DMS153 treated with DMSO at 0.1 percent for 48 hours (cell line): ENCODE measurements around the gene CGNL1.

Experiments used
- DNase-seq: peaks from one replicate; lab custom pipeline; 2025; ENCODE audit not compliant: unreplicated experiment; lab: John Stamatoyannopoulos, UW

Gene CGNL1

GRCh38 chr15:57375827-57376695 lies at the start of gene CGNL1:
TSS of gene CGNL1 (plus strand) at chr15:57376505. CDS start at chr15:57438000, 61,495 bp downstream.
- DNase-seq: no peak

- no peak for DNase-seq
These were observed 48.3 kb upstream of the CGNL1 start for GRCh38 chr15:57327985-57328471.

GRCh38 chr15:57328479-57328878 lies 47.8 kb upstream of the CGNL1 start:
- DNase-seq: no peak

GRCh38 chr15:57328897-57329296 lies 47.4 kb upstream of the CGNL1 start:
- no peak for DNase-seq

- DNase-seq: no peak
These were observed 46.5 kb upstream of the CGNL1 start for GRCh38 chr15:57329582-57330367.

GRCh38 chr15:57330619-57331340 lies 45.5 kb upstream of the CGNL1 start:
- DNase-seq: no peak

- no peak for DNase-seq
These were observed 44.0 kb upstream of the CGNL1 start for GRCh38 chr15:57332326-57332725.

- no peak for DNase-seq
These were observed 42.8 kb upstream of the CGNL1 start for GRCh38 chr15:57333487-57333886.

GRCh38 chr15:57334257-57334656 lies 42.0 kb upstream of the CGNL1 start:
- DNase-seq: no peak

GRCh38 chr15:57335293-57335715 lies 41.0 kb upstream of the CGNL1 start:
- DNase-seq: no peak

GRCh38 chr15:57335719-57336118 lies 40.6 kb upstream of the CGNL1 start:
- no peak for DNase-seq

GRCh38 chr15:57337868-57338411 lies 38.4 kb upstream of the CGNL1 start:
- no peak for DNase-seq

GRCh38 chr15:57339321-57339720 lies 37.0 kb upstream of the CGNL1 start:
- DNase-seq: no peak

GRCh38 chr15:57340682-57341259 lies 35.5 kb upstream of the CGNL1 start:
- DNase-seq: peak; percentile 39

- no peak for DNase-seq
These were observed 33.3 kb upstream of the CGNL1 start for GRCh38 chr15:57343048-57343447.

GRCh38 chr15:57343498-57343897 lies 32.8 kb upstream of the CGNL1 start:
- DNase-seq: no peak

GRCh38 chr15:57344282-57344681 lies 32.0 kb upstream of the CGNL1 start:
- DNase-seq: no peak

- no peak for DNase-seq
These were observed 30.7 kb upstream of the CGNL1 start for GRCh38 chr15:57345584-57345983.

GRCh38 chr15:57348081-57348480 lies 28.2 kb upstream of the CGNL1 start:
- no peak for DNase-seq

- no peak for DNase-seq
These were observed 23.6 kb upstream of the CGNL1 start for GRCh38 chr15:57352535-57353316.
